ENCODE results near the gene LCE3E.
"Not testable (repeated sequence)": the region's sequence is repeated elsewhere in the genome, so short reads cannot be mapped to it uniquely, and the experiment has no call there.

The LCE3E gene, protein sequence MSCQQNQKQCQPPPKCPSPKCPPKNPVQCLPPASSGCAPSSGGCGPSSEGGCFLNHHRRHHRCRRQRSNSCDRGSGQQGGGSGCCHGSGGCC

DNA sequence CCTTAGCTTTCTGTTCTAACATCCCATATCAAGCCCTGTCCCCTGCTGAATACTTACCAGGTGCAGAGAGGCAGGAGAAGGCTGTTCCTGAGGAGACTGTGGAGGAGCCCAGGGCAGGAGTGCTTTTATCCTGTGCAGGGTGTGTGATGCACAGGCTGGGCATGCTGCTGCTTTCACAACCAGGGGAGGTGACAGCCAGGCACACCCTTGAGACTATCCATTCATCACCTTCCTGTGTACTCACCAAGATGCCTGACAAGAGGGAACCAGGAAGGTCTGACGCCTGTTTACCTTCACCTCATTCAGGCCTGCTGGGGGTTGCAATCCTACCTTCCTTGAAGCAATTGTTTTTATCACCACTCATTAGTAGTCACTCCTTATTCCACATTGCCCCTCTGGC lies at the start of gene LCE3E:
Gene LCE3E (minus strand): TSS at position 100 of the 400 bp plus-strand sequence. CDS start 572 bp downstream, outside the sequence.
- DNase-seq (ENCODE audit: low spot score) = no peak

DNA sequence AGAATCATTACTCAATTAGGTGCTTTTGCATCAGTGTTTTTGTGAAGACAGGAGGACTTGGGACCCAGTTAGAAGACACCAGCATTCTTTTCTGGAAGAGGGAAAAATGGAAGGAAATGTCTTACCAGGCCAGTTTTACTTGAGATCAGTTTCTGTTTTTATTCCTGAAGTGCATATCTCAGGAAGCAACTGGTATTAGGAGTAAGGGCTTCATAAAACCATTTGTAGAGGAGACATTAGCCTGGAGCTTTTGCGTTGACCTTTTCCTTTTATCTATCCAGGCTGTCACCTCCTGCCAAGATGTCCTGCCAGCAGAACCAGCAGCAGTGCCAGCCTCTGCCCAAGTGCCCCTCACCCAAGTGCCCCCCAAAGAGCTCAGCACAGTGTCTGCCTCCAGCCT lies 46.9 kb upstream of the LCE3E start, which contains the start of gene LCE3B:
Gene LCE3B (plus strand): TSS at position 301 of the 400 bp plus-strand sequence. CDS start 0 bp downstream, at position 301.
- no peak for DNase-seq (ENCODE audit: low spot score)

DNA sequence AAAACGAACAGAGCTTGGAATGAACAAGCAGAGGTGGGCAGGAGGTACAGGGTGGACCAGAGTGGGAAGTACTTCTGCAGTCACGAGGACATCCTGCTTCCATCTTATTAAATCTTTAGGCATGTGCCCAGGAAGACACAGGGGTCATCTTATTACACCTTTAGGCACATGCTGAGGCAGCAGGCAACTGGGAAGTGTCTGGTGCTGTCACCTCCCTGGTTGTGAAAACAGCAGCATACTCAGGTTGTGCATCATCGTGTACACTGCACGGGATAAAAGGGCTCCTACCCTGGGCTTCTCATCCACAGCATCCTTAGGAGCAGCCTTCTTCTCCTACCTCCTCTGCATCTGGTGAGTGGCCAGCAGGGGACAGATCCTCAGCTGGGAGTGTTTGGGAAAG lies 33.4 kb upstream of the LCE3E start, which contains the start of gene LCE3C:
Gene LCE3C (plus strand): TSS at position 301 of the 400 bp plus-strand sequence. CDS start 498 bp downstream, outside the sequence.
- no peak for DNase-seq (ENCODE audit: low spot score)

- no peak for DNase-seq (ENCODE audit: low spot score)
Observed at GRCh38 chr1:152596986-152597385, 30.4 kb upstream of the LCE3E start.

DNA sequence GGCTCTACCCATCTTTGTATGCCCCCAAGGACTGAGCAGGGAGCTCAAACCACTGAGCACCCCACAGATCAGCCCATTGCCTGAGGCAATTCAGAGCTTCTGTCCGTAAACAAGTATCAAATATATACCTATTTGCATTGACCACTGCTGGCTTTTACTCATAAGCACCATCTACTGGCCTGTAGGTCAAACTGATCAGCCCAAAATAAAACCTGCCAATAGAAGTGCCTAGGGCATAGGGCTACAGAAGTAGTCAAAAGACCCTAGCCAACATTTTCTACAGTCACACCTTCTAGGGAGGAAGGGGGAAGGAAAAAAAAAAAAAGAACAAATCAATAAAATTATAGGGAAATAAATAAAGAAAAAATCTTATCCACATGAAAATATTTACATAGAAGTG lies 19.0 kb upstream of the LCE3E start:
- DNase-seq (ENCODE audit: low spot score) = no peak

DNA sequence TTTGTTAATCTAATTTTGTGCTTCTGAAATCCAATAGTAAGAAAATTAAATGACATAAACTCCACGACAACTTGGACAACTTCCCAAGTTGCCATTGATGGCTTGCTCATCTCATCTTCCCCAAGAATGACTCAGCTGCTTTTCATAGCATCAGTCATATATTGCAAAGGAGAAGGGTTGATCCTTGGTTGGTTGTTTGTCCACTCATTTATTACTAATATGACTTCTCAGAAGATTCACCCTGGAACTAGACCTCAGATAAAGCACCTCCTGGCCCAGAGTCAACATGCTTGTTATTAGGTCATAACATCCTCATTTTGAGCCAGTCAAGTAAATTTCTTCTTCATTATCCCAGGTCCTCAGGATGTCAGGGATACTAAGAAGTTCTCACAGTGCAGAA lies 16.1 kb upstream of the LCE3E start:
- peak; percentile 56 for DNase-seq (ENCODE audit: low spot score)

DNA sequence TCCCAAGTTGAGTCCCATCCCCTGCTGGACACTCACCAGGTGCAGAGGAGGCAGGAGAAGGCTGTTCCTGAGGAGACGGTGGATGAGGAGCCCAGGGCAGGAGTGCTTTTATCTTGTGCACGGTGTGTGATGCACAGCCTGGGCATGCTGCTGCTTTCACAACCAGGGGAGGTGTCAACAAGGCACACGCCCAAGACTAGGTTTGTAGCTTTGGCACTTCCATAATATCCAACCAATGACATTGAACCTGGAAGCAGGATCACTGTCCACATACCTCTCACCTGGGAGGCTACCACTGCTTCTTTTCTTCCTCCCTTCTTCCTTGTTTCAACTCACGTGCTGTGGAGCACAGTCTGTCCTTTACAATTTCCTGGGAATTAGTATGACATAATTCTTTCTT lies 13.9 kb upstream of the LCE3E start, which contains the start of gene LCE3D:
Gene LCE3D (minus strand): TSS at position 84 of the 400 bp plus-strand sequence. CDS start 580 bp downstream, outside the sequence.
- DNase-seq (ENCODE audit: low spot score) = no peak

DNA sequence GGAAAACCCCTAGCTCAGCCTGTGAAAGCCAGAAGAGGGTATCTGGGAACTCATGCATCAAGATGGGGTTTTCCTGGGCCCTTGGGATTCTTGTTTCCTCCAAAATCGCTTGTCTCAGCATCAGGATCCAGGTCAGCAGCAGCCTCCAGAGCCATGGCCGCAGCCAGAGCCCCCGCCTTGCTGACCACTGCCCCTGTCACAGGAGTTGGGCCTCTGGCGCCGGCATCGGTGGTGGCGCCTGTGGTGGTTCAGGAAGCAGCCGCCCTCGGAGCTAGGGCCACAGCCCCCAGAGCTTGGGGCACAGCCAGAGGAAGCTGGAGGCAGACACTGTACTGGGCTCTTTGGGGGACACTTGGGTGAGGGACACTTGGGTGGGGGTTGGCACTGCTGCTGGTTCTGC lies 12.9 kb upstream of the LCE3E start:
- not testable (repeated sequence) for DNase-seq (ENCODE audit: low spot score)

GRCh38 chr1:152577168-152577567 lies 10.6 kb upstream of the LCE3E start:
- no peak for DNase-seq (ENCODE audit: low spot score)

DNA sequence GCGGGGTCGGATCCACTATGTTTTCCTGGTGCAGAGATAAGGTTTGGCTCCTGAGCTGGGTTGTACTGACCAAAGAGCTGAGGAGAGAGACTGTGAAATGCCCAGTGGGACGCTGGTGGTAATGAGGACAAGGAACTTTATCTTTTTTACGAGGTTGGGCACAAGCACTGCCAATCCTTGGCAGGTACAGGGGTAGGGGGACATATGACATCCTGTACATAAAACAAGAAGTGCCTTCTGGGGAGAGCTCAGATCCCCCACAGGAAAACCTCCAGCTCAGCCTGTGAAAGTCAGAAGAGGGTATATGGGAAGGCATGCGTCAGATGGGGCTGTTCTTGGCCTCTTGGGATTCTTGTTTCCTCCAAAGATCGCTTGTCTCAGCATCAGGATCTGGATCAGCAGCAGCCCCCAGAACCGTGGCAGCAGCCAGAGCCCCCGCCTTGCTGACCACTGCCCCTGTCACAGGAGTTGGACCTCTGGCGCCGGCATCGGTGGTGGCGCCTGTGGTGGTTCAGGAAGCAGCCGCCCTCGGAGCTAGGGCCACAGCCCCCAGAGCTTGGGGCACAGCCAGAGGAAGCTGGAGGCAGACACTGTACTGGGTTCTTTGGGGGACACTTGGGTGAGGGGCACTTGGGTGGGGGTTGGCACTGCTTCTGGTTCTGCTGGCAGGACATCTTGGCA lies 905 bp downstream of the LCE3E start:
- no peak for DNase-seq (ENCODE audit: low spot score)

DNA sequence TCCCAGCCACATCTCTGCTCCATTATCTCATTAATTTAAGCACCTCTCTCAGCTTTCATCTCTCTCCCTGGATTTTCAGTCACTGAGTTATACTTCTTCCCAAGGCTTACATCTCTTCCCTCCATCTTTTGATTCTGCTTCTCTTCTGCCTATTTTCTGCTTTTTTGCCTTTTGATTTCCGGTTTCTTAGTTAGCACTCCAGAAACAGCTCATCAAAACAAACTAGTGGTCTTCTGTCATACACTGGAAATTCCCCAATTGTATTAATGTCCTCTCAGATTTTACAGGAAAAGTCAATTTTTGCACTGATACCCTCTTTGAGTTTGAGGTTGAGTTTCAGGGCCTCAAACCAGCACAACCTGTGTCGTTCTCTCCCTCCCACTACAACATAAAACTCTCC lies 1.5 kb downstream of the LCE3E start:
- DNase-seq (ENCODE audit: low spot score) = no peak

GRCh38 chr1:152548358-152548757 lies 18.2 kb downstream of the LCE3E start:
- not testable (repeated sequence) for DNase-seq (ENCODE audit: low spot score)

GRCh38 chr1:152546704-152547103 lies 19.9 kb downstream of the LCE3E start:
- no peak for DNase-seq (ENCODE audit: low spot score)

DNA sequence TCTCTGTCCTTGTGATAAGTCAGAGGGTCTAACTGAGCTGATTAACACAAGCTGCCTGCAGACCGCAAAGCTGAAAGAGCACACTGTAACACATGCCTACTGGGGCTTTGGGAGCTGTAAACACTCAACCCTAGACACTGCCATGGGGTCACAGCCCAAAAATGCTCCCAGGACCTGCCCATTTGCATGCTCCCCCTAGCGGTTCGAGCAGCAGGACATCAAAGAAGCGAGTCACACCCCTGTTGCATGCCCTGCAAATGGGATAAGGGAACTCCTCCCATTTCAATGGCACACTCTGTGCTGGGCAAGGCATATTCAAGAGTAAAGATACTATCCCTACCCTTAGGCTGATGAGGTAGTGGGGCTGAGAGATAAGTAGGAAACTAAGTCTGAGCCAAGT lies 22.8 kb downstream of the LCE3E start:
- DNase-seq (ENCODE audit: low spot score) = no peak

- DNase-seq (ENCODE audit: low spot score) = no peak
Observed at GRCh38 chr1:152539901-152540300, 26.7 kb downstream of the LCE3E start.

DNA sequence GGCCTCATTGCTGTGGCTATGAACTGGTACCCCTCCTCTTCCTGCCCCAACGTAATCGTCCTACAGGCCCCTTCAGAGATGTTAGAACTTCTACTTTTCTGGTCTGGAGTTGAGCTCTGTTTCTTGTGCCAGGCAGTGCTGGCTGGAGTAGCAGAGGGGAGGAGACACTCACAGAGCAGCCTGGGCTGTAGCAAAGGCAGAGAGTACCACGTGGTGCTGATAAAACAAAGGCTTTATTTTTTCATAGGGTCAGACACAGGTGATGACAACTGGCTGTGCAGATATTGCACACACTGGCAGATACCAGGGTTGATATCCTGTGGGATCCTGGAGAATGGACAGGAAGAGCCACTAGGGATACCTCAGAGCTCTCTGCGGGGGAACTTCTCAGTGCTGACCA lies 29.1 kb downstream of the LCE3E start:
- DNase-seq (ENCODE audit: low spot score) = no peak

- DNase-seq (ENCODE audit: low spot score) = no peak
Observed at GRCh38 chr1:152535774-152536173, 30.8 kb downstream of the LCE3E start.

DNA sequence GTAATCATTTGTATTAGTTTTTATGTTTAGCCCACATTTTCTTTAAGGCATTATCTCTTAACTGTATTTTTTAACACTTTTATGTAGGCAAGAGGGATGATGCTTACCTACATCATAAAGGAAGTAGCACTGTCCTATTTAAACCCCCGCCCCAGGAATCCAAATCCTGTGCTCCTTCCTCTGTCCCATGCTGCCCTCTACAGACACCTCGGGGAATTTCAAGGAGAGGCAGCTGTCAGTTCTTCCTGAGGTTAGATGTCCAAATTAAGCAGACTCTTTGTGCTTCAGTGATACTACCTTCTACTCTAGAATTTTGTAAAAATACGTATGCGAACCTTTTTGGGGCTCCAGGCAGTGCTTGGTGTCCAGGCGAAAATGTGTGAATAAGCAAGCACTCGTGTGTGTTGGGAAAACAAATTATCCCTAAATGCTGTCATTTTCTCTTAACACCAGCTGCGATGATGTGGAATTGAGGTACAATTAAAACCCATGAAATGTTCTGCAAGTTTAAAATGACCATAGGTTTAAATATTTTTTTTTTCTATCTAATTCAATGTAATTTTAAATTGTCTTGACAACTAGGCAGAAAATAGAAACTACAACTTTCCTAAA lies 33.1 kb downstream of the LCE3E start:
- DNase-seq (ENCODE audit: low spot score) = peak; percentile 48

GRCh38 chr1:152525080-152525641 lies 41.4 kb downstream of the LCE3E start:
- DNase-seq (ENCODE audit: low spot score) = no peak

DNA sequence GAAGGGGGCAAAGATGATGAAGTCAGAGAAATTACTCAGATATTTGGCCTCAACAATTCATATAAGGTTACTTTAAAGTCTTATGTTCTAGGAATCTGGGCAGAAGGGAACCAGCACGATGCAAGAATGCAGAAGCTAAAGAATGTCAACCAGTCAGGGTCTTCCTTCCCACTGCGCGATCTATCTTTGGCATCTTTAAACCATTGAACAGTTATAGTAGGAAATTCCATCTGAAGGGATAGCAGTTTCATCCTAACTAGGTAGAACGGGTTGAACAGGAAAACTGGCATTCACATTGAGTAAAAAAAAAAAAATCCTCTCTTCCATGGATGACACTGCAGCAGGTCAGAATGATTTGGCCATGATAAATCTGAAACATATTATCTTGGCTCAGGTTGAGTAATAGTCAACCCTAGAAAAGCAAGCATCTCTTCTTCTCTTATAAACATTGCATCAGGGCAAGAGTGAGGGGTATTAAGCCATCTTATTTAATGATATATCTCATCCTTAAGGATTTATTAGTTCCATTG lies 46.0 kb downstream of the LCE3E start:
- no peak for DNase-seq (ENCODE audit: low spot score)

GRCh38 chr1:152519851-152520250 lies 46.7 kb downstream of the LCE3E start:
- DNase-seq (ENCODE audit: low spot score) = no peak

DNA sequence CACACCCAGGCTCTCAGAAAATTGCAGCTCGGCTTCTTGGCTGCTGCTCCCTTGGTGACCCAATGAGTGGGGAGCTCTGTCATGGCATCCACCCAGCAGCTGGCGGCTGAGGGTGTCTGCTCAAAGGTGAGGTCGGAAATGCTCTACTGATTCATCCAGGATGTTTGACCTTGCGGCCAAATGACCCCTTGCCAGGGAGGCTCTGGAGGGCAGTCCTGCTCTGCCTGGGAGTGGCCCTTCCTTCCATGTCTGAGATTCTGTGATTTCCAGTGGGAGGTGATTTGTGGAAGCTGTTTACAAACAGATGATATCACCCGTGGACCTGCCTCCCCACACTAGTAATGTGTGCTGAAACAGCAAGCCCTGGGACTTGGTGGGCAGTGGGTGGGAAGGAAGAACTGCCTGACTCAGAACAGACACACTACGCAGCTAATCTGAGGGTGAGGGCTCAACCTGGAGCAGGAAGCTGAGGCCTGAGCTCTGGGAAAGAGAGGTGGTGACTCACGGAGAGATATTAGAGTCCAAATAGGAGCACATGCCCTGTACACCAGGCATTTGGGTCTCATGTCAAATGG lies 49.3 kb downstream of the LCE3E start:
- DNase-seq (ENCODE audit: low spot score) = no peak
